A673 (cell line): ENCODE results near the gene FCN3.

ENCODE experiments used
- CTCF ChIP-seq: fragments of 300-800, 200-600 bp; sonication (generic); conservative IDR thresholded peaks from 2 replicates; pipeline ENCODE4 v1.5.1; 2017; ENCODE audit warnings: low read depth, mild to moderate bottlenecking, antibody characterized with exemption, low read length, moderate library complexity, mixed read lengths
- EZH2 ChIP-seq: fragments of 200-600 bp; sonication (generic); IDR thresholded peaks from 2 replicates; pipeline ENCODE4 v1.6.1; 2017; ENCODE audit warnings: borderline replicate concordance, low read depth, mild to moderate bottlenecking, mixed read lengths, antibody characterized with exemption, low read length; ENCODE audit not compliant: poor library complexity, severe bottlenecking

- TF ChIP-seq CTCF = no peak
- TF ChIP-seq EZH2 = no peak
These were observed 52.6 kb downstream of the FCN3 start, which contains the start of gene TMEM222 for GRCh38 chr1:27321813-27322568.
